Lower leg skin (tissue), 3 donors: Measurements from ENCODE around the gene KLK4.

Experiments
- POLR2A ChIP-seq, 2 donors: fragments of 450-650 bp; IDR thresholded peaks; one replicate each; pipeline ENCODE4 v1.6.1; 2016 to 2017; ENCODE audit warnings: antibody characterized with exemption in 2 of 2, mild to moderate bottlenecking in 1 of 2, moderate library complexity in 1 of 2
- TF ChIP-seq, protein P1 (sequence below), 3 donors: fragments of 450-650 bp; IDR thresholded peaks; one replicate each; pipeline ENCODE4 v1.5.1; 2016; ENCODE audit warnings: antibody characterized with exemption in 3 of 3, mild to moderate bottlenecking in 3 of 3, moderate library complexity in 2 of 3

DNA sequence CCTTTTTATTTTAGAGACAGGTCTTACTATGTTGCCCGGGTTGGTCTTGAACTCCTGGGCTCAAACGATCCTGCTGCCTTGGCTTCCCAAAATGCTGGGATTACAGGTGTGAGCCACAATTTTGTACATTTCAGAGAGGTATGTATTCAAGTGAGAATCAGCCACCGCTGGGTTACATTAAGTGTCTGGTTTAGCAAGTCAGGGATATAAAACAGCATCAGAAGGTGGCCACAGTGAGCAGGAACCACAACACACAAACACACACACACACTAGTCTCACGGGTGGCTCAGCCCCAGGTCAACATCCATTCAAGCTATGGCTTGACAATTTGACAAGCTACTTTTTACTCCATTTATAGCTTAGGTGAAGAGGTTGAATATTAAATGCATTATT, 21.5 kb upstream of the KLK4 start:
- TF ChIP-seq POLR2A (IDR thresholded peaks at IDR 0.05): no peak
- TF ChIP-seq, protein P1, sequence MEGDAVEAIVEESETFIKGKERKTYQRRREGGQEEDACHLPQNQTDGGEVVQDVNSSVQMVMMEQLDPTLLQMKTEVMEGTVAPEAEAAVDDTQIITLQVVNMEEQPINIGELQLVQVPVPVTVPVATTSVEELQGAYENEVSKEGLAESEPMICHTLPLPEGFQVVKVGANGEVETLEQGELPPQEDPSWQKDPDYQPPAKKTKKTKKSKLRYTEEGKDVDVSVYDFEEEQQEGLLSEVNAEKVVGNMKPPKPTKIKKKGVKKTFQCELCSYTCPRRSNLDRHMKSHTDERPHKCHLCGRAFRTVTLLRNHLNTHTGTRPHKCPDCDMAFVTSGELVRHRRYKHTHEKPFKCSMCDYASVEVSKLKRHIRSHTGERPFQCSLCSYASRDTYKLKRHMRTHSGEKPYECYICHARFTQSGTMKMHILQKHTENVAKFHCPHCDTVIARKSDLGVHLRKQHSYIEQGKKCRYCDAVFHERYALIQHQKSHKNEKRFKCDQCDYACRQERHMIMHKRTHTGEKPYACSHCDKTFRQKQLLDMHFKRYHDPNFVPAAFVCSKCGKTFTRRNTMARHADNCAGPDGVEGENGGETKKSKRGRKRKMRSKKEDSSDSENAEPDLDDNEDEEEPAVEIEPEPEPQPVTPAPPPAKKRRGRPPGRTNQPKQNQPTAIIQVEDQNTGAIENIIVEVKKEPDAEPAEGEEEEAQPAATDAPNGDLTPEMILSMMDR (IDR thresholded peaks at IDR 0.05): no peak
